ENCODE results near the gene SIGLEC12. TPM values are rescaled to one million over a fixed set of nuclear protein-coding genes. Genes with fewer than 3 reads are reported as not detected.
"Not testable (repeated sequence)": the region's sequence is repeated elsewhere in the genome, so short reads cannot be mapped to it uniquely, and the experiment has no call there.

Gene SIGLEC12
- total RNA-seq, 1 donor from 2014 or later = 0.52 TPM

DNA sequence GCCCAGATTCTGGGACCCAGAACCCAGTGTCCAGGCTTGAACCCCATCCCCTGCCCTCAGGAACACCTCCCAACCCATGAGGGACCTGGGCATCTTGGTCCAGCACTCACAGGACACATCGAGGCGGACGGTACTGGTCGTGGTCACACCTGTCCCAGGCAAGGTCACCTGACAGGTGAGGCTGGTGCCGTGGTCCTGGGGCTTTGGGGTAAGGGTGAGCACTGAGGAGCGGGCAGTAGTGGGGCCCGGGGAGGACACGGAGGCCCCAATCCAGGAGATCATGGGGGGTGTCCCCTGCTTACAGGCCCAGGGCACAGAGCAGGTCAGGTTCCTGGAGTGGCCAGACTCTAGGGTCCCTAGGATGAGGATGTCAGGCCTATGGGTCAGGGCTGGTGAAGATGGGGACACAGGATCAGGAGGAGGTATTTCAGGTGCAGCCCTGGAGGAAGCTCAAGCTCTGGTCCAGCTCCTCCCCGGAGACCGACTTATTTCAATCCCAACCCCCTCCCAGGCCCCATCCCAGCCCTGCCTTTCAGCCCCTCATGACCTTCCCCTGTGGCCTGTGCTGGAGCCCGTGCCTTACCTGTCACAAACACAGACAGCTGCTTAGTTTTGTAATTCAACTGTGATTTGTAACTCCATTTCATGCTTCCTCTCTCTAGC, 44.1 kb downstream of the SIGLEC12 start:
- Mint-ChIP-seq H3K36me3 (ENCODE audit: low read depth) (no peaks in the 10 kb centered on the region), H3K4me1 (ENCODE audit: low read depth) (no peaks in the 10 kb centered on the region), H3K27me3 (ENCODE audit: insufficient read depth) (peaks cover 16% of the 10 kb centered on the region), H3K9me3 (no peaks in the 10 kb centered on the region), H3K4me3 (no peak overlapping the region), H3K27ac (no peak overlapping the region)
- intact Hi-C loops (cut with micrococcal nuclease) = no loop called here
- no peak for DNase-seq (ENCODE audit: low spot score)

DNA sequence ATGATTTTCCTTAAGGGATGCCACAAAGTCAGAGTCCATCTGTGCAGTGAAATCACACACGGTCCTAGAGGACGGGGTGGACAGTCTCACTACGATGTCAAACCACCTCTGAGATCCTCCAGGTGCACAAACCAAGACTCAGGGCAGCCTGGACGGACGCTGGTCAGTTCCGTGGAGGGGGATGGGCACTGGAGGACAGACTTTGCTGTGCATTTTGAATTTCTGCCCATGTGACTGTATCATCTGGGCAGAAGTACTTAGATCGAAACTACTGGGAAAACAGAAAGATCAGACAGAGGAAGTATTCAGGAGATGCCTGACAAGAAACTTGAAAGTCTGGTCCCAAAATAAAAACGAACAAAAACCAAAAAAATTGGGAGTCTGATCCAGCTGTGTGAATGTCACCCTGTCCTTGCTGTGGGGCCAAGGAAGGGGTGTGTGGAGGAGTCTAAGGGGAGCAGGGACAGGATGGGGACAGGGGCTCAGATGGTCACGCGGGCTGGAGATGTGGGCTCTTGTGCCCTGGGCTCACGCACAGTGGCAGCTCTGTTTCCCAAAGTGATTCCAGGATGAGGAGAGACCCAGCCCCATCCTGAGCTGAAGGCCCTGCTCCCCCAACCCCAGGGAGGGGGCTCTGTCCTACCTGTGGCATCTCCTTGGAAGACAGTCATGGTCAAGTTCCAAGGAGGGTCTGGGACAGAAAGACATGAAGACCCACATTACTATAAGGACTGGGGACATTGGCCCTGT, 44.9 kb downstream of the SIGLEC12 start:
- no peaks in the 10 kb centered on the region for H3K9me3 Mint-ChIP-seq
- no peak for DNase-seq (ENCODE audit: low spot score)

DNA sequence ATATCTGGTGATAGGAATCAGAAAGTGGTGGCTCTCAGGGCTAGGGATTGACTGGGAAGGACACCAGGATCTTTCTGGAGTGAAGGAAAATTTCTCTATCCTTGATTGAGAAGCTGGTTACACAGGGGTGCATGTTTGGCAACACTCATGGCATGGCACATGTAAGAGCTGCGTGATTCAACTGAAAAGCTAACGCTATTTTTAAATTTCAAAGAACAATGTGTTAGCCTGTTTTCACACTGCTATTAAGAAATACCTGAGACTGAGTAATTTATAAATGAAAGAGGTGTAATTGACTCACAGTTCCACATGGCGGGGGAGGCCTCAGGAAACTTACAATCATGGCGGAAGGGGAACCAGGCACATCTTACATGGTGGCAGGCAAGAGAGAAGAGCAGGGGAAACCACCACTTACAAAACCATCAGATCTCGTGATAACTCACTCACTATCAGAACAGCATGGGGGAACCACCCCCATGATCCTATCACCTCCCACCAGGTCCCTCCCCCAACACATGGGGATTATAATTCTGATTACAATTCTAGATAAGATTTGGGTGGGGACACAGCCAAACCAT, 50.8 kb downstream of the SIGLEC12 start:
- Mint-ChIP-seq H3K4me1 (ENCODE audit: low read depth) (peaks cover 34% of the 10 kb centered on the region), H3K27ac (peak overlapping the region; percentile 62), H3K4me3 (no peak overlapping the region), H3K9me3 (peaks cover 39% of the 10 kb centered on the region), H3K36me3 (ENCODE audit: low read depth) (peaks cover 14% of the 10 kb centered on the region), H3K27me3 (ENCODE audit: insufficient read depth) (peaks cover 10% of the 10 kb centered on the region)
- intact Hi-C loops (cut with micrococcal nuclease) = no loop called here
- DNase-seq (ENCODE audit: low spot score) = no peak

More for the DNA sequence above, 44.9 kb downstream of the SIGLEC12 start:
- intact Hi-C loops (cut with micrococcal nuclease) = no loop called here
- H3K4me1 Mint-ChIP-seq (ENCODE audit: low read depth) = no peaks in the 10 kb centered on the region
- no peak overlapping the region for H3K27ac Mint-ChIP-seq
- peaks cover 12% of the 10 kb centered on the region for H3K27me3 Mint-ChIP-seq (ENCODE audit: insufficient read depth)
- H3K36me3 Mint-ChIP-seq (ENCODE audit: low read depth) = no peaks in the 10 kb centered on the region
- H3K4me3 Mint-ChIP-seq = no peak overlapping the region

DNA sequence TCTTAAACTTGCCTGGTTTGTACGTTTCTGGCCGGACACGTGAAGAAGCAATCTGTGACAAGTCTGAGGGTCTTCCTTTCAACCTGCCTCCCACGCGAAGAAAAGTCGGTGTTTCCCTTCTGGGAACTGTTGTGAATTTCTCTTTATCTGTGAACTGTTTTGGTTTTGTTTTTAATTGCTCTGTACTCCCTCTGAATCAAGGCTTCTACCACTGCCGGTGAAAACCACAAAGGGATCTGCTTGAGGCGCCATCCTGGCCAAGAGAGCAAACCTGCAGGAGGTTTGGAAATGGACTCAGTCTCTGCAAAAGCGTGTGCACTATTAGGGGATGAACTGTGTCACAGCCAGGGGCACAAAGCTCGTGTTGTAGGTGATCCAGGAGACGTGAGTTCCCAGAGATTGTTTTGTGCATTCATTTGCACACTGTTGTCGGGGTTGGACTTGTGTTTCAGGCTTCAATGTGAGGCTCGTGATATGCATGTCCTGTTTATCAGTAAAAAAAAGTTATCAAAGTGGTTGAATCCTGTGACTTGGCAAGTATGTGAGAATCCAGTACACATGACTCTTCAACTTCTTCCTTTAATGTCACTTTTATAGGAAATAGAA, 53.1 kb downstream of the SIGLEC12 start:
- H3K36me3 Mint-ChIP-seq (ENCODE audit: low read depth) = peaks cover 14% of the 10 kb centered on the region
- peak overlapping the region; percentile 85 for H3K27ac Mint-ChIP-seq
- intact Hi-C loops (cut with micrococcal nuclease) = loop anchor here (1.0 kb wide), 1 partner anchor 8 kb away; no protein-coding TSS in a partner anchor
- peaks cover 47% of the 10 kb centered on the region for H3K4me1 Mint-ChIP-seq (ENCODE audit: low read depth)
- peak; percentile 11 for DNase-seq (ENCODE audit: low spot score)
- peaks cover 11% of the 10 kb centered on the region for H3K27me3 Mint-ChIP-seq (ENCODE audit: insufficient read depth)
- H3K9me3 Mint-ChIP-seq = peaks cover 45% of the 10 kb centered on the region
- peak overlapping the region; percentile 74 for H3K4me3 Mint-ChIP-seq

DNA sequence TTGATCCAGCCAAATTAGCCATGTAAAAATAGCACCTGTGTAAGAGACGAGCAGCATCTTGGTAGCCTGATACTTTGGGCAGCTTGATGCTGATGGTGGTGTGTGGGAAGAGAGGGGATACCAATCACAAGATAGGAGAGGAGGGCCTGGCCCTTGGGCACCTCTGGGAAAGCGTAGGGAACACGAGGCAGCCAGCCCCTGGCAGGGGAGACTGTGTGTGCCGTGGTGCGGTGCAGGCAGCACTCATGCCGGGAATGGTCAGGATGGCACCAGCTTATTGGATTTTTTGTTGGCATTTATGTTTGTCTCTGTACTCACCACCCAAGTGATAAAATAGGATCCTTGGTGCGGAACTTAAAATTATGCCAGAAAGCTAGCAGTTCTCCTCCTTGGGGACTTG, 53.6 kb downstream of the SIGLEC12 start:
- Mint-ChIP-seq H3K27ac (peak overlapping the region; percentile 85), H3K4me3 (peak overlapping the region; percentile 74), H3K4me1 (ENCODE audit: low read depth) (peaks cover 53% of the 10 kb centered on the region), H3K9me3 (peaks cover 45% of the 10 kb centered on the region), H3K36me3 (ENCODE audit: low read depth) (peaks cover 15% of the 10 kb centered on the region), H3K27me3 (ENCODE audit: insufficient read depth) (peaks cover 11% of the 10 kb centered on the region)
- intact Hi-C loops (cut with micrococcal nuclease) = loop anchor here (1.0 kb wide), 1 partner anchor 8 kb away; no protein-coding TSS in a partner anchor
- DNase-seq (ENCODE audit: low spot score) = no peak

DNA sequence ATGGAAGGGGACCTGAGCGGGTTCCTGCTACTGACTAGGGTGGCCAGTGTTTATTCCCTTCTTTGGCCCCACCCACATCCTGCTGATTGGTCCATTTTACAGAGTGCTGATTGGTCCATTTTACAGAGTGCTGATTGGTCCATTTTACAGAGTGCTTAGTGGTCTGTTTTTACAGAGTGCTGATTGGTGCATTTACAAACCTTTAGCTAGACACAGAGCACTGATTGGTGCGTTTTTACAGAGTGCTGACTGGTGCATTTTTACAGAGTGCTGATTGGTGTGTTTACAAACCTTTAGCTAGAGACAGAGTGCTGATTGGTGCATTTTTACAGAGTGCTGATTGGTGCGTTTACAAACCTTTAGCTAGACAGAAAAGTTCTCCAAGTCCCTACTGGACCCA, 54.1 kb downstream of the SIGLEC12 start:
- Mint-ChIP-seq H3K27me3 (ENCODE audit: insufficient read depth) (peaks cover 11% of the 10 kb centered on the region), H3K4me1 (ENCODE audit: low read depth) (peaks cover 58% of the 10 kb centered on the region), H3K4me3 (peak overlapping the region; percentile 72), H3K9me3 (peaks cover 45% of the 10 kb centered on the region), H3K36me3 (ENCODE audit: low read depth) (peaks cover 16% of the 10 kb centered on the region), H3K27ac (peak overlapping the region; percentile 34)
- intact Hi-C loops (cut with micrococcal nuclease); DNase-seq (ENCODE audit: low spot score): not testable (repeated sequence)

DNA sequence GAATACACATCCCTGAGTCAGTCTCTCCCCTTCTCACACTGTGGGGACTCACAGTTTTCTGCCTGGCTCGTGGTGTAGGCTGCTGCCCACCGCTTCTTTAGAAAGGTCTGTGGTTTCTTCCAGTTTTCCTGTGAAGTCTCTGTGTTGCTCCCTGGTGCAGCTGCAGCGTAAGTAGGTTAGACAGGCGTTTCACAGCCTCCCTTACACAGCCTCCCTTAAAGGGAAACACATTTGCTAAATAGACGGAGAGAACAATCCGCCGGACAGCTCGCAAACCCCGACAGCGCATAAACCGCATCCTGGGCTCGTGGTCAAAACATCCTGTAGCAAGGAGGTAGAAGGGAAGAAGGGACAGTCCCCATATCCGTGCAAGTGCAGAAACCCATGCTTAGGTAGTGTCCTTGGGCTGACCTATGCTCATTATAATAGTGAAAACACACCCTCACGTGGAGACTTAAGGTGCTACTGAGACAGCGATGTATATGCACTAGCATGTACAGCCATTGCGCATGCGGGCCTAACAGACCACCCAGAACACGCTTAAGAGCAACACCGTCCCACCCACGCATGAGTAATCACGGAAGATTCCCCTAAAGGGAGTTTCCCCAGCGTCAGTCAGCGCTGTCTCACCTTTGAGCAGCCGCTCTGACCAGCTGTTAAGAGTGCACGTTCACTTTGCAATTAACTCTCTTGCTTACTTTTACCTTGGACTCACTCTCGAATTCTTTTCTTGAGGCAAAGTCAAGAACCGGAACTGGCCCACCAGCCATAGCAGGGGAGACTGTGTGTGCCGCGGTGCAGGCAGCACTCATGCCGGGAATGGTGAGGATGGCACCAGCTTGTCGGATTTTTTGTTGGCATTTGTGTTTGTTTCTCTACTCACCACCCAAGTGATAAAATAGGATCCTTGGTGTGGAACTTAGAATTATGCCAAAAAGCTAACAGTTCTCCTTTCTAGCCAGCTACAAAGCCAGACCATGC, 59.9 kb downstream of the SIGLEC12 start:
- H3K4me3 Mint-ChIP-seq = peak overlapping the region; percentile 61
- DNase-seq (ENCODE audit: low spot score) = peak; percentile 85
- intact Hi-C loops (cut with micrococcal nuclease) = loop anchor here (1.0 to 2.0 kb wide), 11 partner anchors 19 to 333 kb away; partner anchors contain the start of gene CTU1
- peaks cover 76% of the 10 kb centered on the region for H3K4me1 Mint-ChIP-seq (ENCODE audit: low read depth)
- H3K36me3 Mint-ChIP-seq (ENCODE audit: low read depth) = peaks cover 2% of the 10 kb centered on the region
- H3K9me3 Mint-ChIP-seq = peaks cover 10% of the 10 kb centered on the region
- peak overlapping the region; percentile 95 for H3K27ac Mint-ChIP-seq
- peaks cover 19% of the 10 kb centered on the region for H3K27me3 Mint-ChIP-seq (ENCODE audit: insufficient read depth)

Other genes starting within 250 kb of the SIGLEC12 start
- gene IGLON5, start 190.2 kb downstream of the SIGLEC12 start, total RNA-seq = 1.2 and 1.3 TPM in 2 replicates
- 5.6 and 6.0 TPM in 2 replicates for gene VSIG10L, start 159.7 kb downstream of the SIGLEC12 start, total RNA-seq
- 174 and 180 TPM in 2 replicates for gene ETFB, start 135.4 kb downstream of the SIGLEC12 start, total RNA-seq
- gene CLDND2, start 132.8 kb downstream of the SIGLEC12 start, total RNA-seq = 16.2 and 23.2 TPM in 2 replicates
- 376 and 393 TPM in 2 replicates for gene NKG7, start 129.1 kb downstream of the SIGLEC12 start, total RNA-seq
- not detected in 2 replicates for gene LIM2, start 113.8 kb downstream of the SIGLEC12 start, total RNA-seq
- gene C19orf84, start 111.2 kb downstream of the SIGLEC12 start, total RNA-seq = 0.15 and 0.18 TPM in 2 replicates
- 2.5 and 3.7 TPM in 2 replicates for gene SIGLEC10, start 84.2 kb downstream of the SIGLEC12 start, total RNA-seq
- 0.10 and 0.13 TPM in 2 replicates for gene SIGLEC8, start 43.3 kb downstream of the SIGLEC12 start, total RNA-seq
- not detected in 2 replicates for gene CEACAM18, start 23.3 kb downstream of the SIGLEC12 start, total RNA-seq
- 0.98 and 1.6 TPM in 2 replicates for gene SIGLEC6, start 29.9 kb upstream of the SIGLEC12 start, total RNA-seq
- 7.9 and 8.4 TPM in 2 replicates for gene ZNF175, start 69.5 kb upstream of the SIGLEC12 start, total RNA-seq
- not detected in 2 replicates for gene SIGLEC5, start 128.6 kb upstream of the SIGLEC12 start, total RNA-seq
- gene SIGLEC14, start 145.0 kb upstream of the SIGLEC12 start, total RNA-seq = not detected in 2 replicates
- 6.8 and 8.9 TPM in 2 replicates for gene SPACA6, start 191.5 kb upstream of the SIGLEC12 start, total RNA-seq
- not detected in 2 replicates for gene HAS1, start 222.2 kb upstream of the SIGLEC12 start, total RNA-seq